Endothelial cell of umbilical vein (primary cell): ENCODE data around the gene INPP5A. TPM values are rescaled to one million over a fixed set of nuclear protein-coding genes. Genes with fewer than 3 reads are reported as not detected.

Experiments
- BruUV-seq: library from RNA; stranded (reverse); fragments of 400-500 nt; replicated peaks from 2 replicates; lab custom pipeline; 2021; lab: Mats Ljungman, UMichigan
- CTCF ChIA-PET: fragments of 300-600, 350-600 bp; sonication (Branson Sonifier 250); formaldehyde crosslinking; loops from one replicate; lab custom pipeline; 2021; ENCODE audit warnings: antibody characterized with exemption, inconsistent platforms; lab: Charles Lee
- POLR2A ChIA-PET: fragments of 300-600, 350-600 bp; sonication (Branson Sonifier 250); formaldehyde crosslinking; loops from one replicate; lab custom pipeline; 2021; ENCODE audit warnings: antibody characterized with exemption, inconsistent platforms; lab: Charles Lee
- DNase-seq: peaks from one replicate; pipeline ENCODE4 v3.0.0-alpha.2; 2011; ENCODE audit warnings: low read depth, low spot score
- FAIRE-seq: peaks from 2 replicates; lab custom pipeline; 2011; peaks lifted over from hg19 to GRCh38; lab: Jason Lieb, UNC
- H2AFZ ChIP-seq: 2 replicates; pipeline ENCODE4 v1.6.0; 2012; ENCODE audit warnings: low read depth, low read length, control low read depth, inconsistent platforms
- H3K27ac ChIP-seq: 2 replicates; pipeline ENCODE4 v1.5.1; 2011; ENCODE audit warnings: low read depth, mild to moderate bottlenecking, control low read depth, low read length, moderate library complexity; ENCODE audit not compliant: insufficient read depth
- H3K27me3 ChIP-seq, 2 experiments: 2 replicates each; pipeline versions ENCODE4 v1.6.0 to v1.6.1; 2011; ENCODE audit warnings: low read length in 2 of 2, mixed read lengths in 1 of 2; ENCODE audit not compliant: control insufficient read depth in 2 of 2, insufficient read depth in 2 of 2
- H3K36me3 ChIP-seq, 2 experiments: 2 replicates in 1 of 2; 3 replicates in 1 of 2; pipeline ENCODE4 v1.5.1; 2011; ENCODE audit warnings: low read length in 2 of 2, mild to moderate bottlenecking in 1 of 2, moderate library complexity in 1 of 2; ENCODE audit not compliant: control insufficient read depth in 2 of 2, insufficient read depth in 2 of 2; ENCODE audit errors: extremely low read depth in 1 of 2
- H3K4me1 ChIP-seq: 3 replicates; pipeline ENCODE4 v1.5.1; 2011; ENCODE audit warnings: mild to moderate bottlenecking, low read length; ENCODE audit not compliant: control insufficient read depth, insufficient read depth; ENCODE audit errors: extremely low read depth
- H3K4me2 ChIP-seq: 2 replicates; pipeline ENCODE4 v1.6.1; 2011; ENCODE audit warnings: low read length, control low read depth, mixed read lengths; ENCODE audit not compliant: insufficient read depth
- H3K4me3 ChIP-seq, 3 experiments: fragments of 200-600 bp in 1 of 3; sonication (generic), shearing (Covaris generic) in 1 of 3; replicated peaks in 1 of 3; 2 replicates each; pipeline ENCODE4 v1.5.1; 2011 to 2016; ENCODE audit warnings: control low read depth in 3 of 3, low read length in 3 of 3, mild to moderate bottlenecking in 2 of 3, inconsistent platforms in 1 of 3, low read depth in 1 of 3, moderate library complexity in 1 of 3; ENCODE audit not compliant: insufficient read depth in 1 of 3
- H3K79me2 ChIP-seq: 2 replicates; pipeline ENCODE4 v1.6.0; 2012; ENCODE audit warnings: low read length, inconsistent platforms; ENCODE audit not compliant: control insufficient read depth, insufficient read depth
- H3K9ac ChIP-seq: replicated peaks from 2 replicates; pipeline ENCODE3; 2011; ENCODE audit warnings: low read length, control low read depth; ENCODE audit not compliant: insufficient read depth; ENCODE audit errors: extremely low read depth
- H3K9me1 ChIP-seq: replicated peaks from 3 replicates; pipeline ENCODE4 v1.6.0; 2011; ENCODE audit warnings: mild to moderate bottlenecking, low read length; ENCODE audit not compliant: control insufficient read depth, insufficient read depth; ENCODE audit errors: extremely low read depth
- H3K9me3 ChIP-seq: replicated peaks from 2 replicates; pipeline ENCODE4 v1.5.1; 2012; ENCODE audit warnings: low read length, inconsistent platforms; ENCODE audit not compliant: control insufficient read depth, insufficient read depth
- H4K20me1 ChIP-seq: replicated peaks from 2 replicates; pipeline ENCODE3; 2011; ENCODE audit warnings: mild to moderate bottlenecking, low read length; ENCODE audit not compliant: control insufficient read depth, insufficient read depth; ENCODE audit errors: extremely low read depth
- EZH2 ChIP-seq: IDR thresholded peaks from 2 replicates; pipeline ENCODE4 v1.6.1; 2012; ENCODE audit warnings: borderline replicate concordance, low read depth, mild to moderate bottlenecking, moderate library complexity, low read length, inconsistent platforms; ENCODE audit not compliant: severe bottlenecking
- FOS ChIP-seq: IDR thresholded peaks from 2 replicates; pipeline ENCODE4 v1.6.1; 2011; ENCODE audit warnings: mild to moderate bottlenecking, low read length, moderate library complexity, borderline replicate concordance; ENCODE audit not compliant: insufficient read depth
- GATA2 ChIP-seq: IDR thresholded peaks from 2 replicates; pipeline ENCODE4 v1.7.0; 2011; ENCODE audit warnings: low read depth, mild to moderate bottlenecking, moderate library complexity, mixed read lengths, low read length; ENCODE audit not compliant: insufficient read length, insufficient read depth
- JUN ChIP-seq: IDR thresholded peaks from 2 replicates; pipeline ENCODE4 v1.6.1; 2011; ENCODE audit warnings: borderline replicate concordance, low read depth; ENCODE audit not compliant: insufficient read length, insufficient read depth
- MYC ChIP-seq: IDR thresholded peaks from one replicate; pipeline ENCODE4 v1.6.1; 2011; ENCODE audit warnings: mild to moderate bottlenecking, low read depth, low read length
- POLR2A ChIP-seq: IDR thresholded peaks from 2 replicates; pipeline ENCODE4 v1.6.1; 2012; ENCODE audit warnings: low read depth, mild to moderate bottlenecking, control low read depth, low read length
- POLR2AphosphoS5 ChIP-seq: IDR thresholded peaks from 2 replicates; pipeline ENCODE4 v1.6.1; 2012; ENCODE audit warnings: low read depth, mild to moderate bottlenecking, control low read depth, low read length, moderate library complexity; ENCODE audit not compliant: insufficient read depth
- dilution Hi-C: fragments of 300-500 bp; cut with MboI; formaldehyde crosslinking; loops from one replicate; pipeline ENCODE4 v1.15.0; 2019; ENCODE audit warnings: low sequenced_read_pairs; ENCODE audit not compliant: extremely low pct_ligation_motif_present
- intact Hi-C: fragments of 100-400 bp; cut with micrococcal nuclease; formaldehyde crosslinking; loops from one replicate; pipeline ENCODE4 v1.10.0; 2022
- polyA plus RNA-seq, 4 experiments: library from polyadenylated mRNA; depleted of rRNA in 3 of 4; stranded (reverse) in 3 of 4; unstranded in 1 of 4; fragments of >200 nt; gene quantifications; 2 replicates each; pipeline versions ENCODE4 v1.2.1 to v1.2.3, GENCODE V29; 2011 to 2012; ENCODE audit warnings: missing spikeins in 1 of 4
- total RNA-seq: library from RNA; stranded (reverse); gene quantifications from 2 replicates; pipeline ENCODE4 v1.2.3, GENCODE V29; 2021
- TF ChIP-seq, protein P1 (sequence below), 2 donors: IDR thresholded peaks; 1 replicate in 1 of 2; 2 replicates in 1 of 2; pipeline ENCODE4 v1.5.1; 2011; ENCODE audit warnings: low read length in 2 of 2, mild to moderate bottlenecking in 2 of 2, moderate library complexity in 2 of 2, control low read depth in 1 of 2, inconsistent platforms in 1 of 2, low read depth in 1 of 2; ENCODE audit not compliant: insufficient read depth in 1 of 2; ENCODE audit errors: extremely low read depth in 1 of 2
- TF ChIP-seq, protein P2 (sequence below): IDR thresholded peaks from 2 replicates; pipeline ENCODE4 v1.6.1; 2011; ENCODE audit not compliant: insufficient read depth, insufficient read length

The INPP5A gene
- total and polyA plus RNA-seq, 2 donors (not counting 3 experiments of a cell fraction or from before 2014, with no cell fraction given) = 22.9 to 33.2 TPM

DNA sequence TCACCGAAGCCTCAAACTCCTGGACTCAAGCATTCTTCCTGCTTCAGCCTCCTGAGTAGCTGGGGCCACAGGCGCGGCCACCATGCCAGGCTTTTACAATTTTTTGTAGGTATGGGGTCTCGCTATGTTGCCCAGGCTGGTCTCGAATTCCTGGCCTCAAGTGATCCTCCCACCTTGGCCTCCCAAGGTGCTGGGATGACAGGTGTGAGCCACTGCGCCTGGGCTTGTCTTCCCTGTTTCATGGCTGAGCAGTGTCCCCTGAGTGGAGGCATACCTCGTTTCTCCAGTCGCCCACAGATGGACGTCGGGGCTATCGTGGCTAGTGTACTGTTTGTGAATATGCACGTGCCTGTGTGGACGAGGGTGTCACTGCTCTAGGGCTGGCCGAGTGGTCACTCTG lies 11.3 kb downstream of the INPP5A start:
- peaks cover 8% of the 10 kb centered on the region for H3K79me2 ChIP-seq
- ChIA-PET CTCF (interaction anchor here (0.6 kb wide), 1 partner anchor 9 kb away, joined by 3 read pairs; no protein-coding TSS in a partner anchor), POLR2A (no interaction called here)
- H3K4me1 ChIP-seq = no peaks in the 10 kb centered on the region
- no peak overlapping the region for H3K4me2 ChIP-seq
- no peak for DNase-seq
- BruUV-seq = no TSS peak
- H3K27me3 ChIP-seq = no peaks in the 10 kb centered on the region
- intact Hi-C loops = no loop called here
- H3K36me3 ChIP-seq = no peaks in the 10 kb centered on the region
- dilution Hi-C loops = no loop called here
- no peak overlapping the region for H2AFZ ChIP-seq
- TF ChIP-seq POLR2AphosphoS5 = no peak
- TF ChIP-seq, protein P1, sequence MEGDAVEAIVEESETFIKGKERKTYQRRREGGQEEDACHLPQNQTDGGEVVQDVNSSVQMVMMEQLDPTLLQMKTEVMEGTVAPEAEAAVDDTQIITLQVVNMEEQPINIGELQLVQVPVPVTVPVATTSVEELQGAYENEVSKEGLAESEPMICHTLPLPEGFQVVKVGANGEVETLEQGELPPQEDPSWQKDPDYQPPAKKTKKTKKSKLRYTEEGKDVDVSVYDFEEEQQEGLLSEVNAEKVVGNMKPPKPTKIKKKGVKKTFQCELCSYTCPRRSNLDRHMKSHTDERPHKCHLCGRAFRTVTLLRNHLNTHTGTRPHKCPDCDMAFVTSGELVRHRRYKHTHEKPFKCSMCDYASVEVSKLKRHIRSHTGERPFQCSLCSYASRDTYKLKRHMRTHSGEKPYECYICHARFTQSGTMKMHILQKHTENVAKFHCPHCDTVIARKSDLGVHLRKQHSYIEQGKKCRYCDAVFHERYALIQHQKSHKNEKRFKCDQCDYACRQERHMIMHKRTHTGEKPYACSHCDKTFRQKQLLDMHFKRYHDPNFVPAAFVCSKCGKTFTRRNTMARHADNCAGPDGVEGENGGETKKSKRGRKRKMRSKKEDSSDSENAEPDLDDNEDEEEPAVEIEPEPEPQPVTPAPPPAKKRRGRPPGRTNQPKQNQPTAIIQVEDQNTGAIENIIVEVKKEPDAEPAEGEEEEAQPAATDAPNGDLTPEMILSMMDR (IDR thresholded peaks at IDR 0.05; ENCODE audit: extremely low read depth in 1 of 2, insufficient read depth in 1 of 2, low read depth in 1 of 2, low read length in 2 of 2) = no peak
- TF ChIP-seq POLR2A = no peak
- TF ChIP-seq MYC = no peak
- TF ChIP-seq, protein P2, sequence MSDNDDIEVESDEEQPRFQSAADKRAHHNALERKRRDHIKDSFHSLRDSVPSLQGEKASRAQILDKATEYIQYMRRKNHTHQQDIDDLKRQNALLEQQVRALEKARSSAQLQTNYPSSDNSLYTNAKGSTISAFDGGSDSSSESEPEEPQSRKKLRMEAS = no peak
- no peak for TF ChIP-seq FOS
- no peak for TF ChIP-seq JUN
- no peak for TF ChIP-seq EZH2
- TF ChIP-seq GATA2 = no peak
- H3K9me3 ChIP-seq = no peaks in the 10 kb centered on the region
- H4K20me1 ChIP-seq = no peaks in the 10 kb centered on the region
- FAIRE-seq = no peak
- H3K27ac ChIP-seq = no peak overlapping the region
- no peak overlapping the region for H3K9ac ChIP-seq
- H3K4me3 ChIP-seq = no peak overlapping the region
- H3K9me1 ChIP-seq = no peaks in the 10 kb centered on the region
